IMR-90 (cell line): ENCODE results near the gene TLR9. TPM values are rescaled to one million over a fixed set of nuclear protein-coding genes. Genes with fewer than 3 reads are reported as not detected.

Experiments
- ATAC-seq: fragments of 200-7000 bp; cut with Tn5 transposase; 2 replicates; pipeline ENCODE4 v1.9.1; 2020; ENCODE audit warnings: low read depth, mild to moderate bottlenecking, moderate library complexity
- BruUV-seq: library from RNA; stranded (reverse); fragments of 400-500 nt; replicated peaks from 2 replicates; lab custom pipeline; 2021; lab: Mats Ljungman, UMichigan
- CTCF ChIA-PET: fragments of 300-600 bp; formaldehyde crosslinking; extraction: SDS; loops from one replicate; lab custom pipeline; 2021; ENCODE audit warnings: antibody characterized with exemption; lab: Yijun Ruan, JAX
- POLR2A ChIA-PET: fragments of 300-600 bp; sonication (Branson Sonifier 250); formaldehyde crosslinking; loops from one replicate; lab custom pipeline; 2022; ENCODE audit warnings: antibody characterized with exemption; ENCODE audit not compliant: unreplicated experiment; lab: Charles Lee
- DNase-seq: peaks from one replicate; pipeline ENCODE4 v3.0.0; 2013
- H2AFZ ChIP-seq: replicated peaks from 2 replicates; pipeline ENCODE3; 2013; ENCODE audit warnings: low read length, mild to moderate bottlenecking; ENCODE audit not compliant: poor library complexity
- H2AK5ac ChIP-seq: 2 replicates; pipeline ENCODE4 v1.6.1; 2013; ENCODE audit warnings: low read depth, low read length, inconsistent platforms
- H2AK9ac ChIP-seq: replicated peaks from 2 replicates; pipeline ENCODE3; 2013; ENCODE audit warnings: mild to moderate bottlenecking, low read depth, low read length, moderate library complexity; ENCODE audit not compliant: poor library complexity
- H2BK120ac ChIP-seq: 2 replicates; pipeline ENCODE4 v1.6.1; 2013; ENCODE audit warnings: low read depth, low read length, inconsistent platforms
- H2BK15ac ChIP-seq: 3 replicates; pipeline ENCODE4 v1.6.1; 2013; ENCODE audit warnings: low read depth, low read length, inconsistent platforms
- H2BK20ac ChIP-seq: 2 replicates; pipeline ENCODE4 v1.6.1; 2013; ENCODE audit warnings: low read depth, mild to moderate bottlenecking, inconsistent platforms, low read length, moderate library complexity
- H2BK5ac ChIP-seq: 2 replicates; pipeline ENCODE4 v1.6.1; 2013; ENCODE audit warnings: mild to moderate bottlenecking, low read depth, low read length, inconsistent platforms; ENCODE audit not compliant: poor library complexity, severe bottlenecking
- H3K14ac ChIP-seq: replicated peaks from 2 replicates; pipeline ENCODE4 v1.6.1; 2013; ENCODE audit warnings: low read depth, low read length, inconsistent platforms
- H3K18ac ChIP-seq: 2 replicates; pipeline ENCODE4 v1.6.1; 2013; ENCODE audit warnings: low read depth, low read length, control low read depth
- H3K23ac ChIP-seq: 2 replicates; pipeline ENCODE4 v1.6.1; 2013; ENCODE audit warnings: low read depth, low read length, inconsistent platforms
- H3K27ac ChIP-seq: 2 replicates; pipeline ENCODE4 v1.5.1; 2013; ENCODE audit warnings: mild to moderate bottlenecking, control low read depth, low read length; ENCODE audit not compliant: insufficient read depth
- H3K27me3 ChIP-seq: 2 replicates; pipeline ENCODE4 v1.6.1; 2013; ENCODE audit warnings: low read length; ENCODE audit not compliant: control insufficient read depth, insufficient read depth
- H3K36me3 ChIP-seq: 2 replicates; pipeline ENCODE4 v1.6.1; 2013; ENCODE audit warnings: low read length, mixed read lengths; ENCODE audit not compliant: control insufficient read depth, insufficient read depth
- H3K4ac ChIP-seq: 2 replicates; pipeline ENCODE4 v1.6.1; 2013; ENCODE audit warnings: low read depth, low read length, inconsistent platforms
- H3K4me1 ChIP-seq: 2 replicates; pipeline ENCODE4 v1.6.1; 2013; ENCODE audit warnings: low read length, mixed read lengths; ENCODE audit not compliant: control insufficient read depth, insufficient read depth
- H3K4me2 ChIP-seq: 2 replicates; pipeline ENCODE4 v1.6.1; 2013; ENCODE audit warnings: low read depth, mild to moderate bottlenecking, control low read depth, low read length, moderate library complexity
- H3K4me3 ChIP-seq: 2 replicates; pipeline ENCODE4 v1.5.1; 2013; ENCODE audit warnings: low read depth, mild to moderate bottlenecking, control low read depth, low read length, moderate library complexity; ENCODE audit not compliant: insufficient read depth
- H3K56ac ChIP-seq: 2 replicates; pipeline ENCODE4 v1.6.1; 2013; ENCODE audit warnings: low read length, inconsistent platforms; ENCODE audit not compliant: insufficient read depth; ENCODE audit errors: extremely low read depth
- H3K79me1 ChIP-seq, 2 experiments: 2 replicates each; pipeline ENCODE4 v1.6.1; 2013; ENCODE audit warnings: low read length in 2 of 2, inconsistent platforms in 1 of 2, low read depth in 1 of 2
- H3K9ac ChIP-seq: 2 replicates; pipeline ENCODE4 v1.6.1; 2013; ENCODE audit warnings: low read depth, low read length, control low read depth
- H3K9me1 ChIP-seq: 2 replicates; pipeline ENCODE4 v1.6.1; 2013; ENCODE audit warnings: low read length, inconsistent platforms; ENCODE audit not compliant: insufficient read depth
- H3K9me3 ChIP-seq: 2 replicates; pipeline ENCODE4 v1.6.1; 2013; ENCODE audit warnings: low read length; ENCODE audit not compliant: control insufficient read depth, insufficient read depth
- H4K20me1 ChIP-seq: 2 replicates; pipeline ENCODE4 v1.6.1; 2013; ENCODE audit warnings: low read length, inconsistent platforms; ENCODE audit not compliant: insufficient read depth
- H4K5ac ChIP-seq: 2 replicates; pipeline ENCODE4 v1.6.1; 2013; ENCODE audit warnings: mild to moderate bottlenecking, low read depth, low read length, control low read depth
- H4K8ac ChIP-seq, 2 experiments: 2 replicates each; pipeline ENCODE4 v1.6.1; 2013; ENCODE audit warnings: low read depth in 2 of 2, low read length in 2 of 2, control low read depth in 1 of 2, inconsistent platforms in 1 of 2
- H4K91ac ChIP-seq: 2 replicates; pipeline ENCODE4 v1.6.1; 2013; ENCODE audit warnings: low read depth, low read length, inconsistent platforms; ENCODE audit not compliant: insufficient read depth
- BHLHE40 ChIP-seq: fragments of 150-350 bp; IDR thresholded peaks from 2 replicates; pipeline ENCODE4 v1.6.1; 2016; ENCODE audit warnings: mild to moderate bottlenecking, low read depth, low read length
- CHD1 ChIP-seq: IDR thresholded peaks from 2 replicates; pipeline ENCODE4 v1.6.1; 2012; ENCODE audit warnings: low read depth, low read length, improper control_type of control experiment
- FOS ChIP-seq: fragments of 150-350 bp; IDR thresholded peaks from 2 replicates; pipeline ENCODE4 v1.6.1; 2016; ENCODE audit warnings: low read depth, low read length
- MAFK ChIP-seq: IDR thresholded peaks from 2 replicates; pipeline ENCODE4 v1.6.1; 2012; ENCODE audit warnings: low read depth, low read length, improper control_type of control experiment
- MAZ ChIP-seq: IDR thresholded peaks from 2 replicates; pipeline ENCODE4 v1.6.1; 2012; ENCODE audit warnings: low read depth, mild to moderate bottlenecking, low read length, improper control_type of control experiment, moderate library complexity, borderline replicate concordance
- MXI1 ChIP-seq: IDR thresholded peaks from 2 replicates; pipeline ENCODE4 v1.6.1; 2012; ENCODE audit warnings: low read depth, mild to moderate bottlenecking, low read length, moderate library complexity, borderline replicate concordance
- NFE2L2 ChIP-seq: fragments of 150-350 bp; IDR thresholded peaks from 2 replicates; pipeline ENCODE4 v1.6.1; 2016; ENCODE audit warnings: low read depth, mild to moderate bottlenecking, low read length
- RCOR1 ChIP-seq: IDR thresholded peaks from 2 replicates; pipeline ENCODE4 v1.6.1; 2012; ENCODE audit warnings: mild to moderate bottlenecking, low read length, improper control_type of control experiment; ENCODE audit not compliant: insufficient replicate concordance
- SMC3 ChIP-seq: fragments of 150-350 bp; IDR thresholded peaks from 2 replicates; pipeline ENCODE4 v1.6.1; 2016; ENCODE audit warnings: low read depth, mild to moderate bottlenecking, antibody characterized with exemption, low read length, moderate library complexity
- WGBS, 2 experiments: methylation state at CpG; one replicate each; pipeline versions ENCODE4 v1.1.5 to v1.1.7; 2013; ENCODE audit warnings: missing lambda C conversion rate in 2 of 2; ENCODE audit not compliant: insufficient read length in 1 of 2; ENCODE audit errors: extremely low coverage in 2 of 2; 5-methylcytosine and 5-hydroxymethylcytosine counted together
- dilution Hi-C: fragments of 300-500 bp; cut with HindIII; formaldehyde crosslinking; loops from one replicate; pipeline ENCODE4 v1.14.3; 2018; ENCODE audit warnings: low sequenced_read_pairs; ENCODE audit not compliant: unreplicated experiment
- in situ Hi-C: fragments of 300-500 bp; cut with MboI; formaldehyde crosslinking; loops from 3 replicates; pipeline ENCODE4 v1.14.3; 2019; ENCODE audit warnings: low sequenced_read_pairs, inconsistent platforms, mixed read lengths
- intact Hi-C: fragments of 100-400 bp; cut with micrococcal nuclease; formaldehyde crosslinking; loops from 2 replicates; pipeline ENCODE4 v1.10.0; 2022
- polyA plus RNA-seq, 3 experiments: library from polyadenylated mRNA; depleted of rRNA; stranded (reverse); fragments of >200 nt; gene quantifications; 2 replicates each; pipeline ENCODE4 v1.2.3, GENCODE V29; 2012; ENCODE audit warnings: low replicate concordance in 1 of 3
- total RNA-seq: library from RNA; depleted of rRNA; stranded (reverse); fragments of >200 nt; gene quantifications from 2 replicates; pipeline ENCODE4 v1.2.3, GENCODE V29; 2012
- TF ChIP-seq, protein P1 (sequence below): conservative IDR thresholded peaks from 2 replicates; pipeline ENCODE4 v1.5.1; 2012; ENCODE audit warnings: mild to moderate bottlenecking, low read depth, low read length, improper control_type of control experiment
- TF ChIP-seq, protein P2 (sequence below): fragments of 150-350 bp; IDR thresholded peaks from 2 replicates; pipeline ENCODE4 v1.6.1; 2016; ENCODE audit warnings: low read depth, mild to moderate bottlenecking, low read length, moderate library complexity, borderline replicate concordance

Gene TLR9
- total and polyA plus RNA-seq, 2 of the 4 experiments (the other 2 are of a cell fraction): not detected

DNA sequence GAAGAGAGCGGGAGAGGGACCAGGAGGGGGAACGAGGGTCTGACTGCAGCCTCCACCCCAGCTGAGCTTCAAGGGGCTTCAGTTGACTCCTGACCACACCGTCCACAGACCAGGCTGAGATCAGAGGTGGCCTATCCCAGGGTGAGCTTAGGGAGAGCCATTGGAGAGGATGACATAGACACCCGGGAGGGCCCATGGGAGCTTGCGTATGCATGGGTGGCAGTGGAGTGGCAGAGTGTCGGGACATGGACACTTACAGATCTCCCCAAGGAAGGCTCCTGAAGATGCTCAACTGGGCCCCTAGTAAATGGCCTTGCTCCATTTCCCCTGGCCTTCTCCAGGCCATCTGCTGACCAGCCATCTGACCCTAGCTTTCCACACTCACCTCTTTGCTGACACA, 40.1 kb downstream of the TLR9 start:
- no peak overlapping the region for H4K91ac ChIP-seq
- H3K18ac ChIP-seq: no peak overlapping the region
- H3K27me3 ChIP-seq: peaks cover 2% of the 10 kb centered on the region
- no TSS peak for BruUV-seq
- ChIA-PET POLR2A (interaction anchor here (0.6 kb wide), 1 partner anchor 68 kb away, joined by 5 read pairs; no protein-coding TSS in a partner anchor), CTCF (no interaction called here)
- H3K9ac ChIP-seq: no peak overlapping the region
- in situ Hi-C loops (no loop called here), intact Hi-C loops (no loop called here), dilution Hi-C loops (no loop called here)
- no peak overlapping the region for H3K56ac ChIP-seq
- no peaks in the 10 kb centered on the region for H4K20me1 ChIP-seq
- H3K4me3 ChIP-seq: no peak overlapping the region
- no peak overlapping the region for H3K14ac ChIP-seq
- H3K27ac ChIP-seq: no peak overlapping the region
- no peak overlapping the region for H3K4me2 ChIP-seq
- no peak overlapping the region for H2AK9ac ChIP-seq
- DNase-seq (no peak), ATAC-seq (no peak)
- H3K9me1 ChIP-seq: peaks cover 3% of the 10 kb centered on the region; the same call in 1 of the 2 replicates
- no CpG with 5 or more reads among the region's 6 CpGs for WGBS, 2 experiments
- TF ChIP-seq RCOR1: no peak
- TF ChIP-seq MXI1: no peak
- TF ChIP-seq MAZ: no peak
- no peak for TF ChIP-seq MAFK
- TF ChIP-seq, protein P1, sequence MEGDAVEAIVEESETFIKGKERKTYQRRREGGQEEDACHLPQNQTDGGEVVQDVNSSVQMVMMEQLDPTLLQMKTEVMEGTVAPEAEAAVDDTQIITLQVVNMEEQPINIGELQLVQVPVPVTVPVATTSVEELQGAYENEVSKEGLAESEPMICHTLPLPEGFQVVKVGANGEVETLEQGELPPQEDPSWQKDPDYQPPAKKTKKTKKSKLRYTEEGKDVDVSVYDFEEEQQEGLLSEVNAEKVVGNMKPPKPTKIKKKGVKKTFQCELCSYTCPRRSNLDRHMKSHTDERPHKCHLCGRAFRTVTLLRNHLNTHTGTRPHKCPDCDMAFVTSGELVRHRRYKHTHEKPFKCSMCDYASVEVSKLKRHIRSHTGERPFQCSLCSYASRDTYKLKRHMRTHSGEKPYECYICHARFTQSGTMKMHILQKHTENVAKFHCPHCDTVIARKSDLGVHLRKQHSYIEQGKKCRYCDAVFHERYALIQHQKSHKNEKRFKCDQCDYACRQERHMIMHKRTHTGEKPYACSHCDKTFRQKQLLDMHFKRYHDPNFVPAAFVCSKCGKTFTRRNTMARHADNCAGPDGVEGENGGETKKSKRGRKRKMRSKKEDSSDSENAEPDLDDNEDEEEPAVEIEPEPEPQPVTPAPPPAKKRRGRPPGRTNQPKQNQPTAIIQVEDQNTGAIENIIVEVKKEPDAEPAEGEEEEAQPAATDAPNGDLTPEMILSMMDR: no peak
- TF ChIP-seq, protein P2, sequence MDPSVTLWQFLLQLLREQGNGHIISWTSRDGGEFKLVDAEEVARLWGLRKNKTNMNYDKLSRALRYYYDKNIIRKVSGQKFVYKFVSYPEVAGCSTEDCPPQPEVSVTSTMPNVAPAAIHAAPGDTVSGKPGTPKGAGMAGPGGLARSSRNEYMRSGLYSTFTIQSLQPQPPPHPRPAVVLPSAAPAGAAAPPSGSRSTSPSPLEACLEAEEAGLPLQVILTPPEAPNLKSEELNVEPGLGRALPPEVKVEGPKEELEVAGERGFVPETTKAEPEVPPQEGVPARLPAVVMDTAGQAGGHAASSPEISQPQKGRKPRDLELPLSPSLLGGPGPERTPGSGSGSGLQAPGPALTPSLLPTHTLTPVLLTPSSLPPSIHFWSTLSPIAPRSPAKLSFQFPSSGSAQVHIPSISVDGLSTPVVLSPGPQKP: no peak
- TF ChIP-seq SMC3: no peak
- TF ChIP-seq FOS: no peak
- no peak for TF ChIP-seq CHD1
- TF ChIP-seq NFE2L2: no peak
- no peak for TF ChIP-seq BHLHE40
- H3K9me3 ChIP-seq: no peaks in the 10 kb centered on the region
- no peaks in the 10 kb centered on the region for H3K79me1 ChIP-seq
- H3K23ac ChIP-seq: no peak overlapping the region
- no peak overlapping the region for H4K8ac ChIP-seq
- H2BK15ac ChIP-seq: no peak overlapping the region
- no peak overlapping the region for H2BK20ac ChIP-seq
- no peak overlapping the region for H4K5ac ChIP-seq
- H3K36me3 ChIP-seq: no peaks in the 10 kb centered on the region
- peaks cover 4% of the 10 kb centered on the region; the same call in 1 of the 2 replicates for H3K4me1 ChIP-seq
- no peak overlapping the region for H2AK5ac ChIP-seq
- H3K4ac ChIP-seq: no peak overlapping the region
- no peak overlapping the region for H2BK5ac ChIP-seq
- H2AFZ ChIP-seq: no peak overlapping the region
- no peak overlapping the region for H2BK120ac ChIP-seq
